AG09309 (cell line): ENCODE results near the gene GUCA2B.

Experiments
- DNase-seq: peaks from one replicate; pipeline ENCODE4 v3.0.0-alpha.2; 2010; ENCODE audit warnings: low read depth
- H3K4me3 ChIP-seq: 2 replicates; pipeline ENCODE4 v1.5.1; 2011; ENCODE audit warnings: mild to moderate bottlenecking, low read depth, low read length, moderate library complexity; ENCODE audit not compliant: control insufficient read depth
- CTCF ChIP-seq: IDR thresholded peaks from 2 replicates; pipeline ENCODE4 v1.5.1; 2011; ENCODE audit warnings: mild to moderate bottlenecking, low read depth, low read length, inconsistent platforms; ENCODE audit not compliant: insufficient read depth, control insufficient read depth; ENCODE audit errors: missing control alignments

Gene GUCA2B

GRCh38 chr1:42133390-42133789 is 19.8 kb upstream of the GUCA2B start:
- DNase-seq, result no peak
- no peak for TF ChIP-seq CTCF
- H3K4me3 ChIP-seq, result no peak overlapping the region

DNA sequence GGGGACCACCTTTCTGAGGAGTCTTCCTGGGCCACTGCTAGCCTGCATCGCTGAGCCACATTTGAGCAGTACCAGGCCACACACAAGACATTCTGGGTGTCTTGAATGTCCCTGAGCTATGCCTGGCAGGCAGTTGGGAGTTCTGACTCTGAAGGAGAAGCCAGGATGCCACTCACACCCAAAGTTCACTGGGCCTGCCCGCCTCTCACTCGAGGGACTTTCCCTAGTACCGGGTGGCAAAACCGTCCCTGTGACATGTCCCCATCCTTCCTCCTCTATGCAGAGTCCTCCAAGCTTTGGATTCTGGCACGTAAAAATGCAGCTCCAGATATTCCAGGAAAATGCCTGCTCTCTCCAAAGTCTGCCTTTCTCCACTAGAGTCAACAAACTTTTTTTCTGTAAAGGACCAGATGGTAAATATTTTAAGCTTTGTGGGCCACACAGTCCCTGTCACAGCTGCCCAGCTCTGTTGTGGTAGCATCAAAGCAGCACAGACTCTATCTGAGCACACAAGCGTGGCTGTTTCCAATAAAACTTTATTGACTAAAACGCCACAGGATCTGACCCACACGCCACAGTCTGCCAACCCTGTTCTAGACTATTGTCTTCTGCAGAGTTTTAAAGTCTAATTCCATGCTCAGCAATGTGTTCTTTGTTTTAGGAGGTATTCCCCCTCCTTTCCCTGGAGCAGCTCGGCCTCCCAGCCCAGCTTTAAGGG is 19.2 kb upstream of the GUCA2B start:
- no peak overlapping the region for H3K4me3 ChIP-seq
- no peak for TF ChIP-seq CTCF
- no peak for DNase-seq

- TF ChIP-seq CTCF, result no peak
- no peak for DNase-seq
- no peak overlapping the region for H3K4me3 ChIP-seq
Observed at GRCh38 chr1:42135426-42135825, 17.8 kb upstream of the GUCA2B start.

GRCh38 chr1:42136466-42136865 is 16.7 kb upstream of the GUCA2B start:
- no peak for TF ChIP-seq CTCF
- H3K4me3 ChIP-seq, result no peak overlapping the region
- DNase-seq, result no peak

- no peak for TF ChIP-seq CTCF
- DNase-seq, result no peak
- H3K4me3 ChIP-seq, result no peak overlapping the region
Observed at GRCh38 chr1:42137766-42138165, 15.4 kb upstream of the GUCA2B start.

- DNase-seq, result no peak
- H3K4me3 ChIP-seq, result no peak overlapping the region
- TF ChIP-seq CTCF, result no peak
Observed at GRCh38 chr1:42138586-42138985, 14.6 kb upstream of the GUCA2B start.
